Urinary bladder (tissue), 4 donors: ENCODE results near the gene ATRNL1. TPM values are rescaled to one million over a fixed set of nuclear protein-coding genes. Genes with fewer than 3 reads are reported as not detected.

Experiments used
- DNase-seq: peaks from one replicate; pipeline ENCODE4 v3.0.0-alpha.2; 2015; ENCODE audit errors: extremely low spot score
- H3K27ac ChIP-seq: one replicate; pipeline ENCODE4 v1.5.1; 2013; ENCODE audit warnings: low read depth, mild to moderate bottlenecking, moderate library complexity
- H3K36me3 ChIP-seq: one replicate; pipeline ENCODE4 v1.6.1; 2013; ENCODE audit warnings: mild to moderate bottlenecking, moderate library complexity; ENCODE audit not compliant: insufficient read depth
- H3K4me1 ChIP-seq: one replicate; pipeline ENCODE4 v1.6.1; 2013; ENCODE audit warnings: mild to moderate bottlenecking, moderate library complexity; ENCODE audit not compliant: insufficient read depth
- H3K4me3 ChIP-seq: one replicate; pipeline ENCODE4 v1.5.1; 2013; ENCODE audit warnings: low read depth, low read length
- WGBS: extraction: QIAGEN DNeasy Blood & Tissue Kit; methylation state at CpG from one replicate; pipeline ENCODE4 v1.1.7; 2013; 5-methylcytosine and 5-hydroxymethylcytosine counted together
- polyA plus RNA-seq: library from polyadenylated mRNA; stranded (reverse); fragments of 200-250 nt; gene quantifications from one replicate; pipeline ENCODE4 v1.2.3, GENCODE V29; 2013
- total RNA-seq: library from RNA; depleted of rRNA; stranded (reverse); fragments of >200 nt; gene quantifications from one replicate; pipeline ENCODE4 v1.2.3, GENCODE V29; 2014
- donor health status: healthy with polysubstance abuse.
- donor health status: healthy.

The ATRNL1 gene
- total and polyA plus RNA-seq, 2 donors: 1.9 to 153 TPM

- H3K4me3 ChIP-seq: no peak overlapping the region
- no peak for DNase-seq
- no peaks in the 10 kb centered on the region for H3K36me3 ChIP-seq
- H3K4me1 ChIP-seq: no peaks in the 10 kb centered on the region
- 66% methylated on average over 9 of the region's 9 CpGs for WGBS
- H3K27ac ChIP-seq: no peak overlapping the region
These were observed 881.8 kb downstream of the ATRNL1 start for GRCh38 chr10:115974816-115975430.

- whole genome bisulfite sequencing: 83% methylated on average over 4 of the region's 4 CpGs
- no peak for DNase-seq
These were observed 882.3 kb downstream of the ATRNL1 start for GRCh38 chr10:115975506-115975905.

GRCh38 chr10:115976342-115976741 lies 883.2 kb downstream of the ATRNL1 start:
- H3K27ac ChIP-seq: no peak overlapping the region
- no peaks in the 10 kb centered on the region for H3K36me3 ChIP-seq
- no peak for DNase-seq
- H3K4me3 ChIP-seq: no peak overlapping the region
- no peaks in the 10 kb centered on the region for H3K4me1 ChIP-seq
- WGBS: 91% methylated on average over 5 of the region's 5 CpGs

More at GRCh38 chr10:115975506-115975905, 882.3 kb downstream of the ATRNL1 start:
- Histone ChIP-seq H3K27ac (no peak overlapping the region), H3K4me3 (no peak overlapping the region), H3K36me3 (no peaks in the 10 kb centered on the region), H3K4me1 (no peaks in the 10 kb centered on the region)

GRCh38 chr10:115977855-115978254 lies 884.7 kb downstream of the ATRNL1 start:
- no peak for DNase-seq
- Histone ChIP-seq H3K27ac (no peak overlapping the region), H3K36me3 (no peaks in the 10 kb centered on the region), H3K4me3 (no peak overlapping the region), H3K4me1 (no peaks in the 10 kb centered on the region)
- 81% methylated on average over 3 of the region's 3 CpGs for WGBS

- Histone ChIP-seq H3K4me3 (no peak overlapping the region), H3K27ac (no peak overlapping the region), H3K4me1 (no peaks in the 10 kb centered on the region), H3K36me3 (no peaks in the 10 kb centered on the region)
- WGBS: 76% methylated on average over 1 of the region's 1 CpG
- DNase-seq: no peak
These were observed 886.4 kb downstream of the ATRNL1 start for GRCh38 chr10:115979576-115979975.

- Histone ChIP-seq H3K4me3 (no peak overlapping the region), H3K4me1 (no peaks in the 10 kb centered on the region), H3K27ac (no peak overlapping the region), H3K36me3 (no peaks in the 10 kb centered on the region)
- 74% methylated on average over 2 of the region's 2 CpGs for WGBS
- DNase-seq: no peak
These were observed 887.3 kb downstream of the ATRNL1 start for GRCh38 chr10:115980470-115980869.

- no peak for DNase-seq
- no peak overlapping the region for H3K4me3 ChIP-seq
- no peak overlapping the region for H3K27ac ChIP-seq
- 55% methylated on average over 8 of the region's 8 CpGs for WGBS
- H3K4me1 ChIP-seq: no peaks in the 10 kb centered on the region
- no peaks in the 10 kb centered on the region for H3K36me3 ChIP-seq
These were observed 887.9 kb downstream of the ATRNL1 start for GRCh38 chr10:115981081-115981480.

GRCh38 chr10:115982076-115982475 lies 888.9 kb downstream of the ATRNL1 start:
- H3K36me3 ChIP-seq: no peaks in the 10 kb centered on the region
- H3K4me3 ChIP-seq: no peak overlapping the region
- 95% methylated on average over 6 of the region's 6 CpGs for WGBS
- DNase-seq: no peak
- H3K27ac ChIP-seq: no peak overlapping the region
- H3K4me1 ChIP-seq: no peaks in the 10 kb centered on the region

- H3K27ac ChIP-seq: no peak overlapping the region
- no peaks in the 10 kb centered on the region for H3K36me3 ChIP-seq
- no peaks in the 10 kb centered on the region for H3K4me1 ChIP-seq
- no peak for DNase-seq
- 94% methylated on average over 2 of the region's 2 CpGs for WGBS
- H3K4me3 ChIP-seq: no peak overlapping the region
These were observed 889.4 kb downstream of the ATRNL1 start for GRCh38 chr10:115982526-115982925.

- H3K4me3 ChIP-seq: no peak overlapping the region
- whole genome bisulfite sequencing: 43% methylated on average over 1 of the region's 1 CpG
- H3K36me3 ChIP-seq: no peaks in the 10 kb centered on the region
- no peak for DNase-seq
- no peak overlapping the region for H3K27ac ChIP-seq
- H3K4me1 ChIP-seq: no peaks in the 10 kb centered on the region
These were observed 892.6 kb downstream of the ATRNL1 start for GRCh38 chr10:115985786-115986185.

GRCh38 chr10:115988380-115988779 lies 895.2 kb downstream of the ATRNL1 start:
- DNase-seq: no peak
- WGBS: 95% methylated on average over 3 of the region's 3 CpGs
- H3K36me3 ChIP-seq: no peaks in the 10 kb centered on the region

GRCh38 chr10:115989621-115990020 lies 896.5 kb downstream of the ATRNL1 start:
- H3K4me3 ChIP-seq: no peak overlapping the region
- no peaks in the 10 kb centered on the region for H3K36me3 ChIP-seq
- no peak for DNase-seq
- 71% methylated on average over 3 of the region's 3 CpGs for WGBS
- H3K4me1 ChIP-seq: no peaks in the 10 kb centered on the region
- no peak overlapping the region for H3K27ac ChIP-seq

More at GRCh38 chr10:115988380-115988779, 895.2 kb downstream of the ATRNL1 start:
- no peak overlapping the region for H3K4me3 ChIP-seq
- no peaks in the 10 kb centered on the region for H3K4me1 ChIP-seq
- H3K27ac ChIP-seq: no peak overlapping the region

GRCh38 chr10:115992236-115992986 lies 899.2 kb downstream of the ATRNL1 start:
- DNase-seq: no peak
- H3K4me1 ChIP-seq: no peaks in the 10 kb centered on the region
- no peak overlapping the region for H3K27ac ChIP-seq
- 67% methylated on average over 5 of the region's 5 CpGs for WGBS
- no peaks in the 10 kb centered on the region for H3K36me3 ChIP-seq
- no peak overlapping the region for H3K4me3 ChIP-seq

GRCh38 chr10:115996031-115996430 lies 902.9 kb downstream of the ATRNL1 start:
- DNase-seq: no peak
- H3K27ac ChIP-seq: no peak overlapping the region
- no peaks in the 10 kb centered on the region for H3K4me1 ChIP-seq
- WGBS: 55% methylated on average over 1 of the region's 1 CpG
- H3K4me3 ChIP-seq: no peak overlapping the region
- no peaks in the 10 kb centered on the region for H3K36me3 ChIP-seq
